NCI-H2029 (cell line): ENCODE data around the gene DAZAP1.
A peak's percentile ranks its signal among the peaks of the same experiment; 100 is the strongest.
"Not testable (repeated sequence)": the region's sequence is repeated elsewhere in the genome, so short reads cannot be mapped to it uniquely, and the experiment has no call there.

Experiments used
- DNase-seq: peaks from one replicate; lab custom pipeline; 2025; lab: John Stamatoyannopoulos, UW

Gene DAZAP1

GRCh38 chr19:1474011-1474764, 66.8 kb downstream of the DAZAP1 start:
- no peak for DNase-seq

- no peak for DNase-seq
Observed at GRCh38 chr19:1474765-1475351, 67.5 kb downstream of the DAZAP1 start.

DNA sequence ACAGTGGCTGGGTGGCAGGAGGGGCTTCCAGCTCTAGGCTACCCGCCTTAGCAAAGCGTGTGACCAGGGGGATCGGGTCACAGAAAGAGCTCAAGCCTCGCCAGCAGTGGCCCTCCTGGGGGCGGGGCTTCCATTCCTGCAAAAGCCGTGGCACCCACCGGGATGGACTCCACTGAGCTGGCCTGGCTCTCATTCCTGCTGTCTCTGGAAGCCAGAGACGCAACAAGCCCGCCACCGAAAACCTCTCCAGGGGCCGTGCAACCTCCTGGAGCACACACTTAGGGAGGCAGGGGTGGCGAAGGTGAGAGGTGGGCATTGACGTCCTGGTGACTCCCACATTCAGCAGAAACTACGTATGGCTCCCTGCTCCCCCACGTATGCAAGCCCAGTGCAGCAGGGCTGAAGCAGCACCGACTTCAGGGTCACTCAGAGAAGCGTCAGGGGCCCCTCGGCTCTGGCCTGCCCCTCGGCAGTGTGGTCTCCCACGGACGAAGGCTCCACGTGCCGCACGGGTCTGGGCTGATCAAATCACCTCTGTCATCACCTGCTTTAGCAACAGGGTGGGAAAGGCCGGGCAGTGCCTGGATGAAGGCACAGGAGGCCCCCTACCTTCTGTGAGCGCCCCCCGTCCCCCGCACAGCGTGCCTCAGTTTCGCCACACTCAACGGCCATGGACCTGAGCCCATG, 68.5 kb downstream of the DAZAP1 start:
- no peak for DNase-seq

DNA sequence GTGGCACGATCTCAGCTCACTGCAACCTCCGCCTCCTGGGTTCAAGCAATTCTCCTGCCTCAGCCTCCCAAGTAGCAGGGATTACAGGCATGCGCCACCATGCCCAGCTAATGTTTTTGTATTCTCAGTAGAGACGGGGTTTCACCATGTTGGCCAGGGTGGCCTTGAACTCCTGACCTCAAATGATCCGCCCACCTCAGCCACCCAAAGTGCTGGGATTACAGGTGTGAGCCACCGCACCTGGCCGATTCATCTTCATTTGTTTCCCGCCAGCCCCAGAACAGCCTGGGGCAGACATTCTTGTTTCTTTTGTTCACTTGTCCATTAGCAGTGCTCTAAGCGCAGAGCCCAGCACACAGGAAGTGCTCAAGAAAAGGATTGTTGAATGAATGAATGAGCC, 69.7 kb downstream of the DAZAP1 start:
- DNase-seq: not testable (repeated sequence)

DNA sequence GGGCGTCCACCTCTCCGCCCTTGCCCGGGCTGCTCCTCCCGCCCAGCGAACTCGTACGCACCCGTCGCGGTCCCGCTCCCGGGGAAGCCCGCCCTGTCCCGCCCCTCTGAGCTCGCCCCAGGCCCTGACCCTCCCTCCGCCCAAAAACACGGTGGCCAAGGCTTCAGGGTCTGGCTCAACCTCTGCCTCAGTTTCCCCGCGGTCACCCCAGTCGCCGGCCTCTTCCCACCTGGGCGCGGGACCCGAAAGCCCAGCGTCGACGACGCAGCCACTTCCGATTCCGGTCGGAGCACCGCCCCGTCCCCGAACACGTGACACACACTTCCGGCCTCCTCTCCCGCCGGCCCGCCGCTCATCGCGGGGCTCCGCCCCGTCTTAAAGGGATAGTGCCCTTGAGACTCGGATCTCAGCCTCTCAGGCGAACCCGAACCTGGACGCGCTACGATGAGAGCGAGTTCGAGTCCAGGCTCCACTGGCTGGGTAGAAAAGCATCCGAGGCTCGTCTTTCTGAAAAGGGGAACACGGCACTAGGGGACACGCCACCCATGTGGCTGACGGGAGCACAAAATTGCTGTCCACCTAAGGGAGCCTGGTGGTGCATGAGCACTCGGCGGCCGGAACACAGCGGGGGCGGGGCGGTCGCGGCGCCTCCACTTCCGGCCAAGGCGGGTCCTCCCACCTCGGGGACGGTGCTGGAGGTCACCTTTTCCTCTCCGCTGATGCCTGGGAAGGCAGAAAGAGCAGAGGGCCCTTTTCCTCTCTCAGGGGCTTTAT, 71.7 kb downstream of the DAZAP1 start, which contains the start of gene C19orf25:
TSS of gene C19orf25 (minus strand) at position 282 of the 774 bp plus-strand sequence. CDS start 312 bp downstream, outside the sequence.
- peak; percentile 89 for DNase-seq

GRCh38 chr19:1481224-1481892, 74.0 kb downstream of the DAZAP1 start:
- DNase-seq: no peak

DNA sequence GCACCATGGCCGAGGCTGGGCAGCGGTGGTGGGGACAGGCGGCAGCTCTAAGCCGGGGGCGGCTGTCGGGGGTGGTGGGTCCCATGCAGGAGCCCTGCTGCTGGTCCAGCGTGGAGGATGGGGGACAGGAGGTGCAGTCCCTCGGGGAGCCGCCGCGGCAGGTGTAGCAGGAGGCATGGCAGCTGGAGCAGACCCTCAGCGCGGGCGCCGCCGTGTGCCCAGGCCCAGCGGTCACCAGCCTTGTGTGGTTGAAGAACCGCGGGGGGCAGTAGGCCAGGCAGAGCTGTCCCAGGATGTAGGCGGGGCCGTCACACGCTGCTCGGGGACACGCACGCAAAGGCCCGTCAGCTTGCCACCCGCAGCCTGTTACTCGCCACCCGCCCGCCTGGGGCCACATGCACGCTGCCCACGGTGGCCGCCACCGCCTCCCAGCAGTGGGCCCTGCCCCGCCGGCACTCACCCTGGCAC, 74.5 kb downstream of the DAZAP1 start:
- DNase-seq: no peak

DNA sequence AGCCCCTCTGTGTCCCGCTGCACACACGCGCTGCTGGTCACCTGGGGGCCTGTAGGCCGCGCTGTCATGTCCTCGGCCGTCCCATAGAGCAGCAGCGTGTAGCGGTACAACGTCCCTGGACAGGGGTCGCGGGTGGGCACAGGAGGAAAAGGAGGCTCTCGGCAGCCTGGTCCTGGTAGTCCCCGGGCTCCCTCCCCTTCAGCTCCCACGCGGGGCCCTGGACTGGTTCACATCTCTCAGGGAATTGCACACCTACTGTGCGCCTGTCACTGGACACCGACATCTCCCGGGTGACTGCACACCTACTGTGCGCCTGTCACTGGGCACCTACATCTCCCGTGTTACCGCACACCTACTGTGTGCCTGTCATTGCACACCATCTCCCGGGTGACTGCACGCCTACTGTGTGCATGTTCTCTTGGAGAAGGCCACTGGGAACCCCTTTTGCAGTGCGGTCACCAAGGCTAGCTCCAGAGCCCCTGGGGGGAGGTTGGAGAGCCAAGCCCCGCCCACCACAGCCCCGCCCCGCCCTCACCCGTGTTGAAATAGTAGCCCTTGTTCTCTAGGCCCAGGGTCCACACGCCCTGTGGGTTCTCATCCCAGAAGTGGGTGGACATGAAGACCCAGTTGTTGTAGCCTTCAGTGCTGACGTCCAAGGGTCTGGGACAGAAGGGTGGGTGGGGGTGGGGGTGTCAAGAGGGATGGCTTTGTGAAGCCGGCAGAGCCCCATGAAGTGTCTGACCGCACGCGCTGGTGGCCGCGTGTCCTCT, 75.2 kb downstream of the DAZAP1 start:
- DNase-seq: no peak

GRCh38 chr19:1483131-1483978, 76.0 kb downstream of the DAZAP1 start:
- no peak for DNase-seq

DNA sequence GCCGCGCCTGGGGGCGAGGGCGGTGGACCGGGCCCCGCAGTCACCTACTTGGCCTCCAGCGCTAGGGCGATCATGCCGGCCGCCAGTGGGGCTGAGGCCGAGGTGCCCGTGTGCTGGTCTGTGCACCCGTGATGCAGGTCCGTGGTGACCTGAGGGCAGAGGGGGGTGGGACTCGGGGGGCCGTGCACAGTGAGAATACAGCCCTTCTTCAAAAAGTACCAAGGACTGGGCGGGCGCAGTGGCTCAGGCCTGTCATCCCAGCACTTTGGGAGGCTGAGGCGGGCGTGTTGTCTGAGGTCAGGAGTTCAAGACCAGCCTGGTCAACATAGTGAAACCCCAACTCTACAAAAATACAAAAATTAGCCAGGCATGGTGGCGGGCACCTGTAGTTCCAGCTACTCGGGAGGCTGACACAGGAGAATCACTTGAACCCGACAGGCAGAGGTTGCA, 76.6 kb downstream of the DAZAP1 start:
- no peak for DNase-seq
